ENCODE data around the gene UROS. TPM values are rescaled to one million over a fixed set of nuclear protein-coding genes. Genes with fewer than 3 reads are reported as not detected.

UROS gene
- total RNA-seq, 4 donors from 2014 or later: 28.8 to 55.7 (median 44.6) TPM

DNA sequence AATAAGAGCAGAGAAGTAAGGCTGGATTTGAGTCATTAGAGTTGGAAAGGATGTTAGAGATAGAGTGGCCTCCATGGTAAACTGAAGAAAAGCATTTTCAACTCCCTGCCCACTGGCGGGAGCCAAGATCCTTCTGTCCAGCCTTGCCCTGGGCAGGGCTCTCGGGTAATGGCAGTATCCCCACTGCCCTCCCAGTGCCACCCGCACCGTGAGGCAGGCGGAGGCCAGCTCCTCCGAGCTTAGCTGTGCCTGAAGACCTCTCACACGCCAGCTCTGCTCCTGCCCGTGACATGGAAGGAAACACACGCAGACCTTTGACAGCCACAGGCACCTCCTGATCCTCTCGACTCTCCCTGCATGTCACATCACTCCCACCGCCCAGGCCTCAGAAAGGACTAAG lies 22.6 kb upstream of the UROS start:
- H3K4me1 ChIP-seq: peaks cover 0 to 18% (median 0%) of the 10 kb centered on the region in 4 donors
- 89 to 99% methylated on average over 6 to 11 of the region's 11 CpGs for WGBS, 2 donors
- peaks cover 0 to 62% (median 0%) of the 10 kb centered on the region in 3 donors for H3K36me3 ChIP-seq

DNA sequence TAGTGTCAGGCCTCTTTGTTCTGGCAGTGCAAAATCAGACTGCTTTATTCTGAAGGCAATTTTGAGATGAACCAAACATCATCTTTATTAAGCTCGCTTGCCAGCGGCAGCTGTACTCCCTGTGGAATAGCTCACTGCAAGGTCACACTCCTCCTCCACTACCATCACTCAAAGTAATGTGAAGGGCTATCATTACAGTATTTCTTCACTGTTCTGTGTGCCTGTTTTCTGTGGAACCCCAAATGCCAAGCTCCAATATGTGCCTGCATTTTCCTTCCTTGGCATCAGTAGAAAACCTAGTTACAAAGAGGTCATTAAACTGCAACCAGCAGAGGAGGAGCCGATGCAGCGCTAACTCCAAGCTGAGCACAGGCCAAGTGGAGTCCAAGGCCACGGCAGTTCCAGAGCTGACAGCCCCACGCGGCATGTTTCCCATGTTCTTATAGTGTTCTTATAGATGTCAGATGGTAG lies 21.7 kb upstream of the UROS start:
- Histone ChIP-seq H3K27me3 (no peaks in the 10 kb centered on the region), H3K27ac (no peak overlapping the region), H3K4me3 (no peak overlapping the region), H3K4me1 (peaks cover 0 to 18% (median 0%) of the 10 kb centered on the region in 4 donors), H3K9me3 (no peaks in the 10 kb centered on the region), H3K36me3 (peaks cover 0 to 64% (median 6%) of the 10 kb centered on the region in 3 donors)
- DNase-seq (ENCODE audit: low spot score in 2 of 2): no peak
- WGBS, 2 donors: 42 to 46% methylated on average over 7 of the region's 7 CpGs
- TF ChIP-seq, protein P1, sequence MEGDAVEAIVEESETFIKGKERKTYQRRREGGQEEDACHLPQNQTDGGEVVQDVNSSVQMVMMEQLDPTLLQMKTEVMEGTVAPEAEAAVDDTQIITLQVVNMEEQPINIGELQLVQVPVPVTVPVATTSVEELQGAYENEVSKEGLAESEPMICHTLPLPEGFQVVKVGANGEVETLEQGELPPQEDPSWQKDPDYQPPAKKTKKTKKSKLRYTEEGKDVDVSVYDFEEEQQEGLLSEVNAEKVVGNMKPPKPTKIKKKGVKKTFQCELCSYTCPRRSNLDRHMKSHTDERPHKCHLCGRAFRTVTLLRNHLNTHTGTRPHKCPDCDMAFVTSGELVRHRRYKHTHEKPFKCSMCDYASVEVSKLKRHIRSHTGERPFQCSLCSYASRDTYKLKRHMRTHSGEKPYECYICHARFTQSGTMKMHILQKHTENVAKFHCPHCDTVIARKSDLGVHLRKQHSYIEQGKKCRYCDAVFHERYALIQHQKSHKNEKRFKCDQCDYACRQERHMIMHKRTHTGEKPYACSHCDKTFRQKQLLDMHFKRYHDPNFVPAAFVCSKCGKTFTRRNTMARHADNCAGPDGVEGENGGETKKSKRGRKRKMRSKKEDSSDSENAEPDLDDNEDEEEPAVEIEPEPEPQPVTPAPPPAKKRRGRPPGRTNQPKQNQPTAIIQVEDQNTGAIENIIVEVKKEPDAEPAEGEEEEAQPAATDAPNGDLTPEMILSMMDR (IDR thresholded peaks at IDR 0.05): no peak
- TF ChIP-seq EP300 (IDR thresholded peaks at IDR 0.05) (no peak), POLR2A (IDR thresholded peaks at IDR 0.05) (no peak)

More for the DNA sequence above, 22.6 kb upstream of the UROS start:
- Histone ChIP-seq H3K4me3 (no peak overlapping the region), H3K9me3 (no peaks in the 10 kb centered on the region), H3K27ac (no peak overlapping the region), H3K27me3 (no peaks in the 10 kb centered on the region)
- DNase-seq (ENCODE audit: low spot score in 2 of 2): no peak
- TF ChIP-seq POLR2A (IDR thresholded peaks at IDR 0.05): no peak
- TF ChIP-seq, protein P1 (IDR thresholded peaks at IDR 0.05): no peak
- no peak for TF ChIP-seq EP300 (IDR thresholded peaks at IDR 0.05)

DNA sequence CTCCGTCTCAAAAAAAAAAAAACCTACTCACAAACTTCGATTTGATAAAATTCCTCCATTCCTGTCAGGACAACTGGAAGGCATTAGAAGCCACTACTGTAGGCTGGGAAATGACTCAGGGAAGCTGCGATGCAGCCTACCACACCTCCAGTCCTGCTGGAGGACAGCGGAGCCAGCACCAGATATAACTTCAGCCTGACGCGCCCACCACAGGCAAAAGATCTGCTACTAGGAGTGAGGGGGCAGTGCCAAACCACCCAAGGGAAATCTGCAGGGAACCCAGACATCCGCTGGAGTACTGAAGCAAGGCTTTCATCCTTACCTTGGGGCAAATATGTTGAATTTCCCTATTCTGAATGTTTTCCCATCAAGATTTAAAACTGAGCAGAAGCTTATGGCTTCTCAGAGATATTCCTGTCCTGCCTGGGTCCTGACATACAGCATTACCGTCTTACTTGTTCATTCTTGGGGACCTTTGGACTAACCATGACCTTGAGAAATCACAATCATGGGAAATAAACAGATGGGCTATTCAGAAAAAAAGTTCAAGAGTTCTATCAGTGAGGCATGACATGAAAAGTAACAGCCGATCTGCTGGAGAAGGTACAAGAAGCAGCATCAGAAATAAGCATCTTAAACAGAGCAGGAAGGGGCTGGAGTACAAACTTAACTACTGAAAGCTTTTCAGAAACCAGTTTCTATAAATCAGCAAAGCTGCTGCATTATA lies 20.7 kb upstream of the UROS start:
- peaks cover 0 to 64% (median 6%) of the 10 kb centered on the region in 3 donors for H3K36me3 ChIP-seq
- peaks cover 0 to 18% (median 0%) of the 10 kb centered on the region in 4 donors for H3K4me1 ChIP-seq
- 68 to 80% methylated on average over 9 of the region's 9 CpGs for WGBS, 2 donors
- no peaks in the 10 kb centered on the region for H3K9me3 ChIP-seq
- no peak for DNase-seq (ENCODE audit: low spot score in 2 of 2)
- H3K4me3 ChIP-seq: no peak overlapping the region
- TF ChIP-seq POLR2A (IDR thresholded peaks at IDR 0.05) (no peak), EP300 (IDR thresholded peaks at IDR 0.05) (no peak)
- TF ChIP-seq, protein P1 (IDR thresholded peaks at IDR 0.05): no peak
- no peaks in the 10 kb centered on the region for H3K27me3 ChIP-seq
- no peak overlapping the region for H3K27ac ChIP-seq

DNA sequence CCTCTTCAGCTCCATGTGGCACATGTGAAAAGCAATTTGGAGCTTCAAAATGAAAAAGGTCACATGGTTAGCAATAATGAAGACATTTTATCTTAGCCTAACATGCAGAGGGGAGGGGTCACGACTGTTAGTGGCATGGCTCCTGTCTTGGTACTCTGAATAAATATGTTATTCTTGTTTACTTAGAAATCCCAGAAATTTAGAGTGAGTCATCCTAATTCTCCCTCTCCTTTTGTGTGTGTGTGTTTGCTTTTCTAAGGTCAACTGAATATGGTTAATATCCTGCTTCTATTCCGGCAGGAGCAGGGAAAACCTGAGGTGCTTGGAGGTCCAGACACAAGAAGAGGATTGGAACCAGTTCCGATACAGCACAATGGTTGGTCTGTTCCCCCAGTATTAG lies 17.9 kb upstream of the UROS start:
- Histone ChIP-seq H3K27ac (no peak overlapping the region), H3K4me1 (peaks cover 0 to 18% (median 0%) of the 10 kb centered on the region in 4 donors), H3K27me3 (no peaks in the 10 kb centered on the region), H3K4me3 (no peak overlapping the region), H3K36me3 (peaks cover 0 to 75% (median 6%) of the 10 kb centered on the region in 3 donors), H3K9me3 (no peaks in the 10 kb centered on the region)
- WGBS, 2 donors: 49 to 51% methylated on average over 3 of the region's 3 CpGs
- TF ChIP-seq EP300 (IDR thresholded peaks at IDR 0.05) (no peak), POLR2A (IDR thresholded peaks at IDR 0.05) (no peak)
- TF ChIP-seq, protein P1 (IDR thresholded peaks at IDR 0.05): no peak
- no peak for DNase-seq (ENCODE audit: low spot score in 2 of 2)

DNA sequence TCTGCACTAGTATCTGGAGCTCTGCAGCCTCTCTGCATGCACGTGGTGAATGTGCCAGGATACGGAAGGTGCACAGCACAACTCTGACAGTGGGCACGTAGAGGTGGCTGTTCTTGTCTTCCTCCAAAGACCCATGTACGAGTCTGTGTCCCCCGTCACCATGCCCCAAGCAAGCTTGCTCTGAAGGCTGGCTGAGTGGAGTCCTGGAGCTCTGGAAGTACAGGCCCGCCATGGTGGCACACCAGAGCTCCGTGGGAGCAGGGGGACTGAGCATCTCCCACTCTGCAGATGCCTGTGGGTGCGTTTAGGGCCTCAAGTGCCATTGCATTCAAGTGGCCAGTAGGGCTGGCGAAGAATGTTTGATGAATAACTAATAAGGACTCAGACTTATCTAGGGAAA lies 17.3 kb upstream of the UROS start:
- Histone ChIP-seq H3K36me3 (peaks cover 0 to 76% (median 6%) of the 10 kb centered on the region in 3 donors), H3K27ac (no peak overlapping the region), H3K9me3 (no peaks in the 10 kb centered on the region), H3K27me3 (no peaks in the 10 kb centered on the region), H3K4me3 (no peak overlapping the region), H3K4me1 (peaks cover 0 to 18% (median 0%) of the 10 kb centered on the region in 4 donors)
- WGBS, 2 donors: 90 to 93% methylated on average over 9 of the region's 9 CpGs
- DNase-seq (ENCODE audit: low spot score in 2 of 2): no peak
- TF ChIP-seq, protein P1 (IDR thresholded peaks at IDR 0.05): no peak
- no peak for TF ChIP-seq EP300 (IDR thresholded peaks at IDR 0.05)
- TF ChIP-seq POLR2A (IDR thresholded peaks at IDR 0.05): no peak
